ENCODE data around the gene COL5A2.

The COL5A2 gene

GRCh38 chr2:189131991-189132390, 47.6 kb downstream of the COL5A2 start:
- Histone ChIP-seq H3K9me3 (ENCODE audit: severe bottlenecking) (no peaks in the 10 kb centered on the region), H3K4me3 (ENCODE audit: severe bottlenecking) (no peak overlapping the region), H3K36me3 (ENCODE audit: low read depth) (no peaks in the 10 kb centered on the region), H3K27me3 (ENCODE audit: insufficient read depth, poor library complexity, severe bottlenecking) (no peaks in the 10 kb centered on the region), H3K27ac (ENCODE audit: poor library complexity, severe bottlenecking) (no peak overlapping the region), H3K4me1 (ENCODE audit: insufficient read depth, poor library complexity, severe bottlenecking) (no peaks in the 10 kb centered on the region)
- DNase-seq (ENCODE audit: low spot score) = no peak
- no peak for ATAC-seq (ENCODE audit: low read depth)
- TF ChIP-seq, protein P1, sequence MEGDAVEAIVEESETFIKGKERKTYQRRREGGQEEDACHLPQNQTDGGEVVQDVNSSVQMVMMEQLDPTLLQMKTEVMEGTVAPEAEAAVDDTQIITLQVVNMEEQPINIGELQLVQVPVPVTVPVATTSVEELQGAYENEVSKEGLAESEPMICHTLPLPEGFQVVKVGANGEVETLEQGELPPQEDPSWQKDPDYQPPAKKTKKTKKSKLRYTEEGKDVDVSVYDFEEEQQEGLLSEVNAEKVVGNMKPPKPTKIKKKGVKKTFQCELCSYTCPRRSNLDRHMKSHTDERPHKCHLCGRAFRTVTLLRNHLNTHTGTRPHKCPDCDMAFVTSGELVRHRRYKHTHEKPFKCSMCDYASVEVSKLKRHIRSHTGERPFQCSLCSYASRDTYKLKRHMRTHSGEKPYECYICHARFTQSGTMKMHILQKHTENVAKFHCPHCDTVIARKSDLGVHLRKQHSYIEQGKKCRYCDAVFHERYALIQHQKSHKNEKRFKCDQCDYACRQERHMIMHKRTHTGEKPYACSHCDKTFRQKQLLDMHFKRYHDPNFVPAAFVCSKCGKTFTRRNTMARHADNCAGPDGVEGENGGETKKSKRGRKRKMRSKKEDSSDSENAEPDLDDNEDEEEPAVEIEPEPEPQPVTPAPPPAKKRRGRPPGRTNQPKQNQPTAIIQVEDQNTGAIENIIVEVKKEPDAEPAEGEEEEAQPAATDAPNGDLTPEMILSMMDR (IDR thresholded peaks at IDR 0.05; ENCODE audit: poor library complexity, severe bottlenecking) = no peak

- no peaks in the 10 kb centered on the region for H3K27me3 ChIP-seq (ENCODE audit: insufficient read depth, poor library complexity, severe bottlenecking)
- H3K4me3 ChIP-seq (ENCODE audit: severe bottlenecking) = no peak overlapping the region
- H3K9me3 ChIP-seq (ENCODE audit: severe bottlenecking) = no peaks in the 10 kb centered on the region
- no peaks in the 10 kb centered on the region for H3K4me1 ChIP-seq (ENCODE audit: insufficient read depth, poor library complexity, severe bottlenecking)
- H3K27ac ChIP-seq (ENCODE audit: poor library complexity, severe bottlenecking) = no peak overlapping the region
- TF ChIP-seq, protein P1 (IDR thresholded peaks at IDR 0.05; ENCODE audit: poor library complexity, severe bottlenecking) = no peak
- DNase-seq (ENCODE audit: low spot score) = no peak
- H3K36me3 ChIP-seq (ENCODE audit: low read depth) = no peaks in the 10 kb centered on the region
- no peak; the same call in 2 of the 3 replicates for ATAC-seq (ENCODE audit: low read depth)
Observed at GRCh38 chr2:189129971-189130370, 49.6 kb downstream of the COL5A2 start.

DNA sequence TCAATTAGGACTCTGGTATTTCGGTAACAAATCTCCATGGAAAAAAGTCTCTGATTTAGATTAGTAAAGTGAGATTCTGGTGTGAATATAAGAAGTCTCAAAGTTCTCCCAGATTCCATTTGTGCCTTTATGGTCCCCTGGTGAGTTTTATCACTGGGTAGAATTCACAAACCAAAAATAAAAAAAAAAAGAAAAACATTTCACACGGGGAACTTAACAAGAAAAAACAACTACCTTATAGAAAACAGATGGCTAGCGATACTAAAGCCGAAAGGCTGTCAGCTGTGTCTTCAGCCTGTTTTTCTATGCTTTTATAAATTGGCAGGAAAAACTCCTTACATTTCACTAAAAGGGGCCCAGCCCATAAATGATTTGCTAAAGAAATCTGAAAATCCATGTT, 50.6 kb downstream of the COL5A2 start:
- TF ChIP-seq, protein P1 (IDR thresholded peaks at IDR 0.05; ENCODE audit: poor library complexity, severe bottlenecking) = no peak
- ATAC-seq (ENCODE audit: low read depth) (no peak), DNase-seq (ENCODE audit: low spot score) (no peak)
- no peaks in the 10 kb centered on the region for H3K9me3 ChIP-seq (ENCODE audit: severe bottlenecking)
- no peak overlapping the region for H3K27ac ChIP-seq (ENCODE audit: poor library complexity, severe bottlenecking)
- no peak overlapping the region for H3K4me3 ChIP-seq (ENCODE audit: severe bottlenecking)
- H3K27me3 ChIP-seq (ENCODE audit: insufficient read depth, poor library complexity, severe bottlenecking) = no peaks in the 10 kb centered on the region
- H3K4me1 ChIP-seq (ENCODE audit: insufficient read depth, poor library complexity, severe bottlenecking) = no peaks in the 10 kb centered on the region
- no peaks in the 10 kb centered on the region for H3K36me3 ChIP-seq (ENCODE audit: low read depth)

DNA sequence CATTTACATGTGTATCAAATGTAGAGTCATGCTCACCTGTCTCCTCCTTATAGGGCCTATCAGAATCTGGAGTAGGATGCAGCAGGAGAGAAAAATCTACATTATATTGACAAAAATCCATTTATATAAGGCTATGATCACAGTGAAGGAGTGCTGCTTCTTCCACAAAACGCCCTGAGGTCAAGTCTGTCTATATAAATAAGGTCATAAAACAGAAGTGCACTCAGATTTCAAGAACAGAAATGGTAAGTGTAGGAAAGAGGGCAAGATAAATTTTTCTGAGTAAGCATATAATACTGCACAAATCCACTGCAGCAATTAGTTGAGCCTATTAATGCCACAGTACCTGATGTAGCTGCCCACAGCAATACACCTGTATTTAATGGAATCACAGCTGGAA, 51.8 kb downstream of the COL5A2 start:
- DNase-seq (ENCODE audit: low spot score) (no peak), ATAC-seq (ENCODE audit: low read depth) (no peak)
- H3K36me3 ChIP-seq (ENCODE audit: low read depth) = no peaks in the 10 kb centered on the region
- no peaks in the 10 kb centered on the region for H3K27me3 ChIP-seq (ENCODE audit: insufficient read depth, poor library complexity, severe bottlenecking)
- no peaks in the 10 kb centered on the region for H3K9me3 ChIP-seq (ENCODE audit: severe bottlenecking)
- no peaks in the 10 kb centered on the region for H3K4me1 ChIP-seq (ENCODE audit: insufficient read depth, poor library complexity, severe bottlenecking)
- no peak overlapping the region for H3K27ac ChIP-seq (ENCODE audit: poor library complexity, severe bottlenecking)
- TF ChIP-seq, protein P1 (IDR thresholded peaks at IDR 0.05; ENCODE audit: poor library complexity, severe bottlenecking) = no peak
- H3K4me3 ChIP-seq (ENCODE audit: severe bottlenecking) = no peak overlapping the region

GRCh38 chr2:189125195-189125594, 54.4 kb downstream of the COL5A2 start:
- no peak overlapping the region for H3K27ac ChIP-seq (ENCODE audit: poor library complexity, severe bottlenecking)
- no peaks in the 10 kb centered on the region for H3K9me3 ChIP-seq (ENCODE audit: severe bottlenecking)
- no peak overlapping the region for H3K4me3 ChIP-seq (ENCODE audit: severe bottlenecking)
- TF ChIP-seq, protein P1 (IDR thresholded peaks at IDR 0.05; ENCODE audit: poor library complexity, severe bottlenecking) = no peak
- H3K36me3 ChIP-seq (ENCODE audit: low read depth) = no peaks in the 10 kb centered on the region
- no peak for ATAC-seq (ENCODE audit: low read depth)
- H3K27me3 ChIP-seq (ENCODE audit: insufficient read depth, poor library complexity, severe bottlenecking) = no peaks in the 10 kb centered on the region
- DNase-seq (ENCODE audit: low spot score) = no peak
- no peaks in the 10 kb centered on the region for H3K4me1 ChIP-seq (ENCODE audit: insufficient read depth, poor library complexity, severe bottlenecking)

All from RWPE2 (cell line).